OCI-LY7 (cell line): ENCODE data around the gene PTPRS. TPM values are rescaled to one million over a fixed set of nuclear protein-coding genes. Genes with fewer than 3 reads are reported as not detected.
A peak's percentile ranks its signal among the peaks of the same experiment; 100 is the strongest.

Source experiments
- BruUV-seq: library from RNA; stranded (reverse); fragments of 400-500 nt; replicated peaks from 2 replicates; lab custom pipeline; 2021; lab: Mats Ljungman, UMichigan
- CTCF ChIA-PET: fragments of 300-600 bp; sonication (Branson Sonifier 250); formaldehyde crosslinking; loops from one replicate; lab custom pipeline; 2022; ENCODE audit warnings: antibody characterized with exemption; ENCODE audit not compliant: unreplicated experiment; lab: Charles Lee
- POLR2A ChIA-PET: fragments of 300-600 bp; sonication (Branson Sonifier 250); formaldehyde crosslinking; loops from one replicate; lab custom pipeline; 2022; ENCODE audit warnings: antibody characterized with exemption; lab: Charles Lee
- DNase-seq: peaks from one replicate; pipeline ENCODE4 v3.0.0-alpha.2; 2015; ENCODE audit warnings: low spot score
- H2AFZ ChIP-seq: fragments of 200-600 bp; sonication (generic), shearing (Covaris generic); 2 replicates; pipeline ENCODE4 v1.6.1; 2014; ENCODE audit warnings: mild to moderate bottlenecking, antibody characterized with exemption, low read length, moderate library complexity
- H3K27ac ChIP-seq: fragments of 200-600 bp; sonication (generic); 2 replicates; pipeline ENCODE4 v1.5.1; 2014; ENCODE audit warnings: mixed run types, low read depth, mild to moderate bottlenecking, moderate library complexity, low read length, inconsistent platforms; ENCODE audit not compliant: poor library complexity, severe bottlenecking
- H3K36me3 ChIP-seq: fragments of 200-600 bp; sonication (generic); 2 replicates; pipeline ENCODE4 v1.6.1; 2014; ENCODE audit warnings: mild to moderate bottlenecking, antibody characterized with exemption, low read length, moderate library complexity, mixed read lengths; ENCODE audit not compliant: insufficient read depth
- H3K4me1 ChIP-seq: fragments of 200-600 bp; sonication (generic); 2 replicates; pipeline ENCODE4 v1.5.1; 2014; ENCODE audit warnings: mild to moderate bottlenecking, low read length; ENCODE audit not compliant: insufficient read depth, poor library complexity, severe bottlenecking
- H3K4me2 ChIP-seq: fragments of 200-600 bp; sonication (generic); 2 replicates; pipeline ENCODE4 v1.6.1; 2014; ENCODE audit warnings: mild to moderate bottlenecking, low read length
- H3K4me3 ChIP-seq: fragments of 200-600 bp; sonication (generic); 2 replicates; pipeline ENCODE4 v1.5.1; 2014; ENCODE audit warnings: mild to moderate bottlenecking, low read depth, low read length; ENCODE audit not compliant: poor library complexity, severe bottlenecking
- H3K79me2 ChIP-seq: fragments of 200-600 bp; sonication (generic); 2 replicates; pipeline ENCODE4 v1.6.1; 2016; ENCODE audit warnings: low read depth, mild to moderate bottlenecking, low read length, moderate library complexity, mixed read lengths; ENCODE audit not compliant: insufficient read depth
- H3K9me2 ChIP-seq: fragments of 200-600 bp; sonication (generic); 2 replicates; pipeline ENCODE4 v1.6.1; 2016; ENCODE audit warnings: mild to moderate bottlenecking, low read length, mixed read lengths; ENCODE audit not compliant: insufficient read depth
- H3K9me3 ChIP-seq: fragments of 200-600 bp; sonication (generic); 2 replicates; pipeline ENCODE4 v1.6.1; 2014; ENCODE audit warnings: mild to moderate bottlenecking, mixed run types, low read length, mixed read lengths
- H4K20me1 ChIP-seq: fragments of 200-600 bp; sonication (generic); 2 replicates; pipeline ENCODE4 v1.6.1; 2014; ENCODE audit warnings: mild to moderate bottlenecking, antibody characterized with exemption, low read length, moderate library complexity, mixed read lengths; ENCODE audit not compliant: insufficient read depth
- EZH2phosphoT487 ChIP-seq: fragments of 200-600 bp; sonication (generic); IDR thresholded peaks from 2 replicates; pipeline ENCODE4 v1.6.1; 2018; ENCODE audit warnings: low read depth, borderline replicate concordance, mild to moderate bottlenecking, mixed run types, antibody characterized with exemption, low read length, moderate library complexity, mixed read lengths
- intact Hi-C: fragments of 100-400 bp; cut with micrococcal nuclease; formaldehyde crosslinking; loops from one replicate; pipeline ENCODE4 v1.10.0; 2022; ENCODE audit not compliant: unreplicated experiment
- total RNA-seq, 2 experiments: library from RNA; depleted of rRNA in 1 of 2; stranded (reverse); fragments of >200 nt in 1 of 2; shearing (Covaris generic) in 1 of 2; gene quantifications; 2 replicates each; pipeline ENCODE4 v1.2.3, GENCODE V29; 2014 to 2022
- TF ChIP-seq, protein P1 (sequence below): fragments of 200-600 bp; sonication (generic); conservative IDR thresholded peaks from 2 replicates; pipeline ENCODE4 v1.5.1; 2014; ENCODE audit warnings: mild to moderate bottlenecking, antibody characterized with exemption, low read length, moderate library complexity, mixed read lengths

The PTPRS gene
- total RNA-seq, 2 experiments from 2014 or later, result 48.5 to 88.7 TPM

DNA sequence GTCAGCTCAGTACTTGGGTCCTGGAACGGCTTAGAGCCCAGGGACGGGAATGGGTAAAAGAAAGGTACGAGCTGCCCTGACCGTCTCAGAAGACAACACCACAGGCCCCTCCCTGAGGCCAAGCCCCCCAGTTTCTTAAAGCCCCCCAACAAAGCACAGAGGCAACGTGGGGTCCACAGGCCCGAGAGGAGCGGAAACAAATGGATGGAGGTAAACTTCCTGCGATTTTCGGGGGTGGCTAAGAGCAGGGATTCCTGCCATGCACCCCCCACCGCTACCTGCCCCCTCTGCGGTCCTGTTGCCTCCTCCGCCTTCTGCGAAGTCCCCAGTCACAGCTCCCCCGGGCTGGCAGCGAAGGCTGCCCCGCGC is 48.2 kb downstream of the PTPRS start:
- intact Hi-C loops, result no loop called here
- Histone ChIP-seq H3K4me3 (peak overlapping the region; percentile 72), H3K9me2 (no peaks in the 10 kb centered on the region), H3K27ac (no peak overlapping the region), H3K79me2 (no peaks in the 10 kb centered on the region; the same call in 1 of the 2 replicates), H3K4me1 (peaks cover 56% of the 10 kb centered on the region), H4K20me1 (no peaks in the 10 kb centered on the region), H2AFZ (no peak overlapping the region), H3K4me2 (peak overlapping the region; percentile 73), H3K36me3 (no peaks in the 10 kb centered on the region), H3K9me3 (no peaks in the 10 kb centered on the region)
- BruUV-seq, result no TSS peak
- peak; percentile 67 for DNase-seq
- CTCF ChIA-PET, result no interaction called here
- TF ChIP-seq, protein P1, sequence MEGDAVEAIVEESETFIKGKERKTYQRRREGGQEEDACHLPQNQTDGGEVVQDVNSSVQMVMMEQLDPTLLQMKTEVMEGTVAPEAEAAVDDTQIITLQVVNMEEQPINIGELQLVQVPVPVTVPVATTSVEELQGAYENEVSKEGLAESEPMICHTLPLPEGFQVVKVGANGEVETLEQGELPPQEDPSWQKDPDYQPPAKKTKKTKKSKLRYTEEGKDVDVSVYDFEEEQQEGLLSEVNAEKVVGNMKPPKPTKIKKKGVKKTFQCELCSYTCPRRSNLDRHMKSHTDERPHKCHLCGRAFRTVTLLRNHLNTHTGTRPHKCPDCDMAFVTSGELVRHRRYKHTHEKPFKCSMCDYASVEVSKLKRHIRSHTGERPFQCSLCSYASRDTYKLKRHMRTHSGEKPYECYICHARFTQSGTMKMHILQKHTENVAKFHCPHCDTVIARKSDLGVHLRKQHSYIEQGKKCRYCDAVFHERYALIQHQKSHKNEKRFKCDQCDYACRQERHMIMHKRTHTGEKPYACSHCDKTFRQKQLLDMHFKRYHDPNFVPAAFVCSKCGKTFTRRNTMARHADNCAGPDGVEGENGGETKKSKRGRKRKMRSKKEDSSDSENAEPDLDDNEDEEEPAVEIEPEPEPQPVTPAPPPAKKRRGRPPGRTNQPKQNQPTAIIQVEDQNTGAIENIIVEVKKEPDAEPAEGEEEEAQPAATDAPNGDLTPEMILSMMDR, result no peak
- TF ChIP-seq EZH2phosphoT487, result no peak
- POLR2A ChIA-PET, result interaction anchor here (0.9 kb wide), 1 partner anchor 16 kb away, joined by 3 read pairs; no protein-coding TSS in a partner anchor

DNA sequence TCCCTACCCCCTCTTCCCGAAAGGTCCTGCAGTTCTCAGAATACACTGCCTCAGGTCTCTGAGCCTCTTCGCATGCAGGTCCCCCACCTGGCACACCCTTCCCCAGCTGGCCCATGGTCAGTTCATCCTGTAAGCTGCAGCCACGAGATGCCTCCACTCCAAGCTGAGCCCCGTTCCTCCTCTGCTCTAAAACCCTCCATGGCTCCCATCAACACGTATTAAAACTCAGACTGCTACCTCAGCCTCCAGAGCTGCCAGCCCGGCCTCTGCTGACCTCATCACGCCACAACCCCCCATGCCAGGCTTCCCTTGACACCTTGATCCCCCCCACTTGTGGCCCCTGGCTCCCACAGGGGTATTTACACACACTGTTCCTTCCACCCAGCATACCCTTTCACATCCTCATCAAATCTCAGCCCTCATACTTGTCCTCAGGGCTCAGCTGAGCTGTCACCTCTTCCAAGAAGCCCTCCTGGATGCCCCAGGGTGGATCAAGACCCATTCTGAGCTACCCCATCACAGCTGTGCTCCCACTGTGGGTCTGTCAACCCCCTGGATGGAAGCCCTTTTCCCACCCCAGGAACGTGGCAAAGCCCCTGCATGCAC is 48.9 kb downstream of the PTPRS start:
- Histone ChIP-seq H3K27ac (no peak overlapping the region), H3K36me3 (peaks cover 3% of the 10 kb centered on the region; the same call in 1 of the 2 replicates), H3K79me2 (no peaks in the 10 kb centered on the region; the same call in none of the 2 replicates), H3K9me2 (no peaks in the 10 kb centered on the region), H3K4me2 (peak overlapping the region; percentile 73), H3K4me1 (peaks cover 63% of the 10 kb centered on the region), H3K4me3 (peak overlapping the region; percentile 72), H4K20me1 (no peaks in the 10 kb centered on the region), H3K9me3 (no peaks in the 10 kb centered on the region; the same call in 1 of the 2 replicates), H2AFZ (no peak overlapping the region)
- CTCF ChIA-PET, result no interaction called here
- intact Hi-C loops, result no loop called here
- no peak for TF ChIP-seq EZH2phosphoT487
- TF ChIP-seq, protein P1, result no peak
- POLR2A ChIA-PET, result interaction anchor here (0.6 to 0.9 kb wide), 2 partner anchors 15 to 811 kb away, joined by 3 read pairs; no protein-coding TSS in a partner anchor
- BruUV-seq, result no TSS peak
- DNase-seq, result no peak

Other genes starting within 250 kb of the PTPRS start
- not detected in 2 replicates for gene ZNRF4, start 114.6 kb upstream of the PTPRS start, total RNA-seq (2014; rRNA removed; shearing (Covaris generic))
- gene ZNRF4, start 114.6 kb upstream of the PTPRS start, total RNA-seq (2022), result not detected in 2 replicates
- gene TINCR, start 227.1 kb upstream of the PTPRS start, total RNA-seq (2014; rRNA removed; shearing (Covaris generic)), result 0.41 and 0.60 TPM in 2 replicates
- 1.2 and 2.1 TPM in 2 replicates for gene TINCR, start 227.1 kb upstream of the PTPRS start, total RNA-seq (2022)